Measurements from ENCODE around the gene SESTD1. TPM values are rescaled to one million over a fixed set of nuclear protein-coding genes. Genes with fewer than 3 reads are reported as not detected.

SESTD1 gene
- total and polyA plus RNA-seq, 2 experiments from 2014 or later = 12.6 to 21.6 TPM

DNA sequence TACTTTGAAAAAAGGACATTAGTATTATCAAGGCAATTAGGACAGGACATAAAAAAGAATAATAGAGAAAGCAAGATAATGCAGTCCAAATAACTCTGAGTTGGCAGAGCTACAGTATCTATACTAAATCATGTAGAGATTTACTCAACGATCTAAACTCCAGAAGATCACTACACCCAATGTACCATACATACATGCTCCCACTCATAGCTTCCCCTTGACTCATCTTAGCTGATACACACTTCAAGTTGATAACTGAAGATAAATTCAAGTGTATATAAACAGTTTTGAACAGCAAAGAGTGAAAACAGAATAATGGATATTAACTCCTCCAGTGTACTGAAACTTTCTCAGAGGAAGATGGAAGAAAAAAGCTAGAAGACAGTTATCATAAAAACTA lies 78.5 kb downstream of the SESTD1 start (continued):
- TF ChIP-seq, protein P1, sequence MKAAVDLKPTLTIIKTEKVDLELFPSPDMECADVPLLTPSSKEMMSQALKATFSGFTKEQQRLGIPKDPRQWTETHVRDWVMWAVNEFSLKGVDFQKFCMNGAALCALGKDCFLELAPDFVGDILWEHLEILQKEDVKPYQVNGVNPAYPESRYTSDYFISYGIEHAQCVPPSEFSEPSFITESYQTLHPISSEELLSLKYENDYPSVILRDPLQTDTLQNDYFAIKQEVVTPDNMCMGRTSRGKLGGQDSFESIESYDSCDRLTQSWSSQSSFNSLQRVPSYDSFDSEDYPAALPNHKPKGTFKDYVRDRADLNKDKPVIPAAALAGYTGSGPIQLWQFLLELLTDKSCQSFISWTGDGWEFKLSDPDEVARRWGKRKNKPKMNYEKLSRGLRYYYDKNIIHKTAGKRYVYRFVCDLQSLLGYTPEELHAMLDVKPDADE (IDR thresholded peaks at IDR 0.05) = no peak
- TF ChIP-seq, protein P2, sequence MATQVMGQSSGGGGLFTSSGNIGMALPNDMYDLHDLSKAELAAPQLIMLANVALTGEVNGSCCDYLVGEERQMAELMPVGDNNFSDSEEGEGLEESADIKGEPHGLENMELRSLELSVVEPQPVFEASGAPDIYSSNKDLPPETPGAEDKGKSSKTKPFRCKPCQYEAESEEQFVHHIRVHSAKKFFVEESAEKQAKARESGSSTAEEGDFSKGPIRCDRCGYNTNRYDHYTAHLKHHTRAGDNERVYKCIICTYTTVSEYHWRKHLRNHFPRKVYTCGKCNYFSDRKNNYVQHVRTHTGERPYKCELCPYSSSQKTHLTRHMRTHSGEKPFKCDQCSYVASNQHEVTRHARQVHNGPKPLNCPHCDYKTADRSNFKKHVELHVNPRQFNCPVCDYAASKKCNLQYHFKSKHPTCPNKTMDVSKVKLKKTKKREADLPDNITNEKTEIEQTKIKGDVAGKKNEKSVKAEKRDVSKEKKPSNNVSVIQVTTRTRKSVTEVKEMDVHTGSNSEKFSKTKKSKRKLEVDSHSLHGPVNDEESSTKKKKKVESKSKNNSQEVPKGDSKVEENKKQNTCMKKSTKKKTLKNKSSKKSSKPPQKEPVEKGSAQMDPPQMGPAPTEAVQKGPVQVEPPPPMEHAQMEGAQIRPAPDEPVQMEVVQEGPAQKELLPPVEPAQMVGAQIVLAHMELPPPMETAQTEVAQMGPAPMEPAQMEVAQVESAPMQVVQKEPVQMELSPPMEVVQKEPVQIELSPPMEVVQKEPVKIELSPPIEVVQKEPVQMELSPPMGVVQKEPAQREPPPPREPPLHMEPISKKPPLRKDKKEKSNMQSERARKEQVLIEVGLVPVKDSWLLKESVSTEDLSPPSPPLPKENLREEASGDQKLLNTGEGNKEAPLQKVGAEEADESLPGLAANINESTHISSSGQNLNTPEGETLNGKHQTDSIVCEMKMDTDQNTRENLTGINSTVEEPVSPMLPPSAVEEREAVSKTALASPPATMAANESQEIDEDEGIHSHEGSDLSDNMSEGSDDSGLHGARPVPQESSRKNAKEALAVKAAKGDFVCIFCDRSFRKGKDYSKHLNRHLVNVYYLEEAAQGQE (IDR thresholded peaks at IDR 0.05; ENCODE audit: unreplicated experiment) = no peak
- TF ChIP-seq ZNF331 (CRISPR knock-in tag; IDR thresholded peaks at IDR 0.05; ENCODE audit: low read depth) (no peak), POLR2AphosphoS5 (IDR thresholded peaks at IDR 0.05; ENCODE audit: low read depth) (no peak), ZNF114 (CRISPR knock-in tag; IDR thresholded peaks at IDR 0.05) (no peak)

DNA sequence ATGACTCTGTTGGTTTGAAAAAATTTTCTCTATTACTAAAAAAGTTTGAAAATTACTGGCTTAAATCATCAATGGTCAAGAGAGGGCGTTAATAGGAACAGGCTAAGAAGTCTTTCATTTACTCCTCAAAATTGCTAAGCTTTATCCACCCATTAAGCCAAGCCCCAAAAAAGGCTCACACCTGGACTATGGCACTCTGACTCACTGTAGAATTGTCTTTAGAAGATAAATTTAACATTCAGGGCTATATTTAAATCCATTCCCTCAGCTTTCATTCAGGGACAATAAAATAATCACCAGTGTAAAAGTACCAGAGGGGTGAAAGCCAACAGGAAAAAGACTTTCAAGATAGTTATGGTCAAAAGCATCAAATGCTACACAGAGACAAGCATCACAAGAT lies 80.0 kb downstream of the SESTD1 start:
- 0 out of 2 replicates have a peak, but pooled peaks cover 4% of the 10 kb centered on the region for H3K9me2 ChIP-seq (ENCODE audit: insufficient read depth)
- H3K27ac ChIP-seq (ENCODE audit: low read depth) = no peak overlapping the region
- Mint-ChIP-seq H3K9me3 (peaks cover 12% of the 10 kb centered on the region), H3K27ac (no peak overlapping the region), H3K4me1 (peaks cover 26% of the 10 kb centered on the region), H3K4me3 (no peak overlapping the region), H3K27me3 (ENCODE audit: insufficient read depth, low read depth, poor library complexity) (peaks cover 2% of the 10 kb centered on the region), H3K36me3 (ENCODE audit: low read depth) (peaks cover 27% of the 10 kb centered on the region)
- H3K79me2 ChIP-seq (replicated peaks; ENCODE audit: insufficient read depth) = peaks cover 31% of the 10 kb centered on the region
- no peaks in the 10 kb centered on the region for H3K36me3 ChIP-seq (ENCODE audit: insufficient read depth)
- no peak overlapping the region for H3K4me3 ChIP-seq
- H4K20me1 ChIP-seq (replicated peaks; ENCODE audit: insufficient read depth) = no peaks in the 10 kb centered on the region
- no peak overlapping the region for H2AFZ ChIP-seq
- peaks cover 11% of the 10 kb centered on the region; the same call in 1 of the 2 replicates for H3K4me1 ChIP-seq (ENCODE audit: insufficient read depth)
- ATAC-seq (no peak), DNase-seq (ENCODE audit: low spot score) (no peak)
- H3F3A ChIP-seq (replicated peaks; ENCODE audit: low read depth) = no peaks in the 10 kb centered on the region
- TF ChIP-seq POLR2AphosphoS5 (IDR thresholded peaks at IDR 0.05; ENCODE audit: low read depth) = no peak
- no peak overlapping the region for H3K4me2 ChIP-seq
- H3K27me3 ChIP-seq (ENCODE audit: insufficient read depth) = no peaks in the 10 kb centered on the region

DNA sequence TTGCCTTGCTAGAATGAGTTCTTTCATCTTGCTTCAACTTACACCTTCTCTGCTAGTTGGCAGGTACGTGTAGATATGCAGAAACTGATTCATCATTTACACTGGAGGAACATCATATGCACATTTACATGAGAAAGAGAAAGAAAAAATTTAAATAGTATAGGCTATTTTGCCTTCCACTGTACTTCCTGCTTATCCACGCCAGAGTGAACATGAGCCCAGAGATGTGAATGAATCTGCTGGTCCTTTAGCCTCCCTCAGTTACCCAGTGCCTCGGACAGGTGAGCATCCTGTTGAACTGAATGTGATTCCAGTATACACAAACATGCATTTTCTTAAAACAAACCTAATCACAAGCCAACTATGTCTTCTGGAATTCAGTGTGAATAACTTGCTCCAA lies 83.6 kb downstream of the SESTD1 start:
- H3K27me3 Mint-ChIP-seq (ENCODE audit: insufficient read depth, low read depth, poor library complexity) = peaks cover 7% of the 10 kb centered on the region
- H4K20me1 ChIP-seq (replicated peaks; ENCODE audit: insufficient read depth) = no peaks in the 10 kb centered on the region
- H3K27ac ChIP-seq (ENCODE audit: low read depth) = no peak overlapping the region
- no peak overlapping the region for H2AFZ ChIP-seq
- no peaks in the 10 kb centered on the region for H3F3A ChIP-seq (replicated peaks; ENCODE audit: low read depth)
- H3K36me3 ChIP-seq (ENCODE audit: insufficient read depth) = no peaks in the 10 kb centered on the region
- H3K79me2 ChIP-seq (replicated peaks; ENCODE audit: insufficient read depth) = peaks cover 1% of the 10 kb centered on the region; the same call in 1 of the 2 replicates
- DNase-seq (ENCODE audit: low spot score) (no peak), ATAC-seq (peak; percentile 28; the same call in 1 of the 3 replicates)
- no peak overlapping the region for H3K4me3 Mint-ChIP-seq
- no peaks in the 10 kb centered on the region for H3K27me3 ChIP-seq (ENCODE audit: insufficient read depth)
- H3K9me3 Mint-ChIP-seq = peaks cover 4% of the 10 kb centered on the region; the same call in 1 of the 3 replicates
- peaks cover 43% of the 10 kb centered on the region for H3K4me1 Mint-ChIP-seq
- TF ChIP-seq EZH2 (IDR thresholded peaks at IDR 0.05; ENCODE audit: low read depth, unreplicated experiment) (no peak), ZNF331 (CRISPR knock-in tag; IDR thresholded peaks at IDR 0.05; ENCODE audit: low read depth) (no peak), ZNF114 (CRISPR knock-in tag; IDR thresholded peaks at IDR 0.05) (no peak), NANOG (IDR thresholded peaks at IDR 0.05; ENCODE audit: borderline replicate concordance) (no peak)
- TF ChIP-seq, protein P3, sequence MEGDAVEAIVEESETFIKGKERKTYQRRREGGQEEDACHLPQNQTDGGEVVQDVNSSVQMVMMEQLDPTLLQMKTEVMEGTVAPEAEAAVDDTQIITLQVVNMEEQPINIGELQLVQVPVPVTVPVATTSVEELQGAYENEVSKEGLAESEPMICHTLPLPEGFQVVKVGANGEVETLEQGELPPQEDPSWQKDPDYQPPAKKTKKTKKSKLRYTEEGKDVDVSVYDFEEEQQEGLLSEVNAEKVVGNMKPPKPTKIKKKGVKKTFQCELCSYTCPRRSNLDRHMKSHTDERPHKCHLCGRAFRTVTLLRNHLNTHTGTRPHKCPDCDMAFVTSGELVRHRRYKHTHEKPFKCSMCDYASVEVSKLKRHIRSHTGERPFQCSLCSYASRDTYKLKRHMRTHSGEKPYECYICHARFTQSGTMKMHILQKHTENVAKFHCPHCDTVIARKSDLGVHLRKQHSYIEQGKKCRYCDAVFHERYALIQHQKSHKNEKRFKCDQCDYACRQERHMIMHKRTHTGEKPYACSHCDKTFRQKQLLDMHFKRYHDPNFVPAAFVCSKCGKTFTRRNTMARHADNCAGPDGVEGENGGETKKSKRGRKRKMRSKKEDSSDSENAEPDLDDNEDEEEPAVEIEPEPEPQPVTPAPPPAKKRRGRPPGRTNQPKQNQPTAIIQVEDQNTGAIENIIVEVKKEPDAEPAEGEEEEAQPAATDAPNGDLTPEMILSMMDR (conservative IDR thresholded peaks at IDR 0.05; ENCODE audit: low read depth in 2 of 2) = no peak
- TF ChIP-seq, protein P2 (IDR thresholded peaks at IDR 0.05; ENCODE audit: unreplicated experiment) = no peak
- no peak overlapping the region for H3K4me3 ChIP-seq
- no peaks in the 10 kb centered on the region for H3K9me2 ChIP-seq (ENCODE audit: insufficient read depth)
- H3K4me1 ChIP-seq (ENCODE audit: insufficient read depth) = peaks cover 17% of the 10 kb centered on the region; the same call in 1 of the 2 replicates
- H3K36me3 Mint-ChIP-seq (ENCODE audit: low read depth) = peaks cover 4% of the 10 kb centered on the region
- no peak overlapping the region for H3K4me2 ChIP-seq
- H3K27ac Mint-ChIP-seq = 0 out of 2 replicates have a peak overlapping the region, but pooled peaks have one; percentile 80
